HG02943 (cell line): ENCODE results near the gene FNIP1.
"Not testable (repeated sequence)": the region's sequence is repeated elsewhere in the genome, so short reads cannot be mapped to it uniquely, and the experiment has no call there.

Experiments used
- ATAC-seq: cut with Tn5 transposase; IDR thresholded peaks from one replicate; pipeline ENCODE4 v1.9.1; 2021; ENCODE audit warnings: mild to moderate bottlenecking, low read depth, moderate library complexity; ENCODE audit not compliant: unreplicated experiment

FNIP1 gene

DNA sequence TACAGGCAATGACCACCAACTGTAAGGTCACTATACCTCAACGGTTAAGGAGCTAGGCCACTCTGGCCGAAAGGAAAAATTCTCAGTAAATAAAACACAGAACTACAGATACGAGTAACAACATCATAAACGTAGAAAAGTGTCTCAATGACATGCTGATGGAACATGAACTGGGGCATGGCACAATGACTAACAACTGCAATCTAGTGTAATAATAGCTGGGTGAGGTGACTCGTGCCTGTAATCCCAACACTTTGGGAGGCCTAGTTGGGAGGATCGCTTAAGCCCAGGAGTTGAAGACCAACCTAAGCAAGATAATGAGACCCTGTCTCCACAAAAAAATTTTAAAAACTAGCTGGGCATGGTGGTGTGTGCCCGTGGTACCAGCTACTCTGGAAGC is 152.0 kb downstream of the FNIP1 start:
- no peak for ATAC-seq

DNA sequence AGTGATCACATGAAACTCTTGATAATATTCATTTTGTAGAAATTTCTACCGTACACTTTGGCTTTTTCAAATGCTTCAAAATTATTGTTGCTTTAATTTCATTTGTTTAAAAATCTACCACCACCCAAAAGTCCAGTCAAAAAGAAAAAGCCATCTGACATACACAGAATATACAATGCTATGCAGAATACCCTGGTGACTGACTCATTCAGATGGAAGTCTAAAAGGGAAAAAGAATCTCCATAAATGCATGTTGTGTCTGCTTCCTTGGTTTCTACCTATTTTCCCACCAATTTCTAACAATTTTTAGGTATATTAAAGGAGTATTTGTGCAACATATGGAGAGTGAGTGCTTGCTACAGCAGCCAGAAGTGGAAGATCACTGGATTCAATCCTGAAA is 152.4 kb downstream of the FNIP1 start:
- no peak for ATAC-seq

DNA sequence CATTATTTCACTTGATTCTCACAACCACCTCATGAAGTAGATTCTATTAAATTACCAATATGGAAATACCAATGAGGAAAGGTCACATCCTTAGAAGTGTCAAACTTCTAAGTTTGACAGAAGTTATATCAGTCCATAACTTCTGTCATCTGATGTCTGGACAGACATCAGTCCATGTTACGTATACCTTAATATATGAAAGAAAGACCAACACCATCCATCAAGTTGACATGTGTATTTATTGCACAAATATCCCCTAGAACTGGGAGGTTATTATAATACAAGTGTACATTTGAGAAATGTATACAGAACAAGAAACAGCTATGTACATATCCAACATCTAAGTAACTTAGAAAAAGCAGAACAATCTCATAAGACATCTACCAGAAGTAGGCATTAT is 155.3 kb downstream of the FNIP1 start:
- no peak for ATAC-seq

DNA sequence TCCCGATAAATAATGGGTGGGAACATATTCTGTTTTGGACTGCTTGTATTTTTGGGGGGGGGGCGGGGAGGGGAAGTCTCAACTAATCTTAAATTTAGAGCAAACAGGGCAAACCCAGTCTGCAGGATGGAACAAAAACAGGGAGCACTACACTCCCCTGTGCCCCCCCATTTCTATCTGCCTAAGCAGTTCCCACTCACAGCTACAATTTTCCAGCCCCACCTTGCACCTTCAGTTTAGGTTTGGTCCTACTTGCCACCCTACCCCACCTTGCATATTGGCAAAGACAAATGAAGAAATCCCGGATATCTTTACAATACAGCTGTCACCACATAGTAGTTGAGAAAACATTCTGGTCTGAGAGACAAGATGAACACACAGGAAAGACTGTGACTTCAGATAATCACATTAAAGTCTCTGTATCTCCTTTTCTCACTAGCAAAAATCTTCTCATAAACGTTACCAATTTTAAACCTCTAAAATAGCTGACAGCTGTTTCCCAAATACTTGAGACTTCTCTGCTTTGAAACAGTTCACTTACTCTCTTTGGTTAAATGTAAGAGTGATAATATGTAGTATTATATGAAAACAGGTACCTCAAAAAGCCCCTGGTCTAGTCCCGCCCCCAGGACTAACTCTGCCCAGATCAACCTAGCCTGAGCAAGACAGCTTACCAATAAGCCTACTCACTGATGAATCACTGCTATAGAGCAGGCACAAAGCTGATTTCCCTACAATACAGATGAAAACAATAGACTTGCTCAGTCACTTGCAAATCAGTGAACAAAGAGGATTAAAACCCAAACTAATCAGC is 156.6 kb downstream of the FNIP1 start:
- ATAC-seq = no peak

DNA sequence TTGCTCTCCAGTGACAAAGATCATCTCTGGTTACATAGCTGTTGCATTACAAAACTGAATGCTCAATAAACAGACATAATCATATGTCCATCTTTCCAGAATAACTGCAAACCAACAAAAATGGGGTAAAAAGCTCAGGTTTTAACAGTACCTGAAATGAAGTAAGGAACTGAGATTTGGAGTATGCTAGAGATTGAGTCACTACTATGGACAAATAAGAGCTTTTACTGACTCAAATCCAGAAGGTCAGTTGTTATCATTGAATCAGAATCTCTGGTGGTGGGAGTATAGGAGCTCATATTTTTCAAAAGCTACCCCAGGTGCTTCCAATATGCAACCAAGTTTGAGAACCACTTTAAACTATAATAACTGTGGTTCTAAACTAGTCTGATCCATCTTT is 157.7 kb downstream of the FNIP1 start:
- ATAC-seq = no peak

DNA sequence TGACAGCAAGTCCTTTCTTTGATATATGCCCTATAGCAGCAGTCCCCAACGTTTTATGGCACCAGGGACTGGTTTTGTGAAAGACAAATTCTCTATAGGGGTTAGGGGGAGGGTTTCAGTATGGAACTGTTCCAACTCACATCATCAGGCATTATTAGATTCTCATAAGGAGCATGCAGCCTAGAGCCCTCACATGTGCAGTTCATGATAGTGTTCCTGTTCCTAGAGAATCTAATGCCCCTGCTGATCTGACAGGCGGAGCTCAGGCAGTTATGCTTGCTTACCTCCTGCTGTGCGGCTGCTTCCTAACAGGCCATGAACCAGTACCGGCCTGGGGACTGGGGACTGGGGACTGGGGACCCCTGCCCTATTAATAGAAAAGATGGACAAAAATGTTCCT is 159.1 kb downstream of the FNIP1 start:
- no peak for ATAC-seq

DNA sequence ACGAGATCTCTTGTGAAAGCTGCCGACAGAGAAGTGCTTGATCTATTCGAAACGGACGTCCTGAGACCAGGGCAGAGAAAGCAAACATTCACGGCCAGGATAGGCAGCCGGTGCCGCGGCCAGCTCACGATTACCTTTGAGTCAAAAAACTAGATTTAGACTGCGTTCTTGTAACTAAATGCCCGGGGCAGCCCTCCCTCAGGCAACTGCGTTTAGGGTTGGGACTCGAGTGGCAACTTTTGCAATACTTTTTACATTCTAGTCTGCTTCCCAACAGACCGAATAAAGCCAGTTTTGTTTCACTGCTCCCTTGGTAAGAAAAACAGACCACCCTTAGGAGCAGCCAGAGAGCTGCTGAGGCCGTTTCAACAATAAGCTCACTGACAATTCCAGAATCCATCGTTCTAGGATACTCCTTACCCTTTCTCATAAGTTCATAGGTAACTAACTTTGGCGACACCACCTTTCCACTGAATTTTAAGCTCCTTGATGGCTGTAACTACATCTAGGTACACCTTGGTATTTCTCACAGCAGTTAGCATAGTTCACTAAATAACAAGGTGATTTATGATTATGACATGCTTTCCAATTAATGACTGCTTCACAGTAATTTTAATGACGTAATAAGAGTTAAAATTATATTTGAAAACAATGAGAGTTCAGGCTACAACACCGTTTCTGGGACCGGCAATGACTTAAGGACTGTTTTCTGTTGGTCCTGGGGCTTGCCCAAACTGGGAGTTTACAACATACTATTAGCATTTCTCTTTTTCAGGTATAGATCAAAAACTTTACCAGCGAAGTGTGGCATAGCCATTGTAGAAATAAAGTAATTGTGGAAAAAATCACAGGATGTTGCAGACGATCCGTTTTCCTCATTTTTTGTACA is 160.9 kb downstream of the FNIP1 start:
- peak; percentile 0 for ATAC-seq

DNA sequence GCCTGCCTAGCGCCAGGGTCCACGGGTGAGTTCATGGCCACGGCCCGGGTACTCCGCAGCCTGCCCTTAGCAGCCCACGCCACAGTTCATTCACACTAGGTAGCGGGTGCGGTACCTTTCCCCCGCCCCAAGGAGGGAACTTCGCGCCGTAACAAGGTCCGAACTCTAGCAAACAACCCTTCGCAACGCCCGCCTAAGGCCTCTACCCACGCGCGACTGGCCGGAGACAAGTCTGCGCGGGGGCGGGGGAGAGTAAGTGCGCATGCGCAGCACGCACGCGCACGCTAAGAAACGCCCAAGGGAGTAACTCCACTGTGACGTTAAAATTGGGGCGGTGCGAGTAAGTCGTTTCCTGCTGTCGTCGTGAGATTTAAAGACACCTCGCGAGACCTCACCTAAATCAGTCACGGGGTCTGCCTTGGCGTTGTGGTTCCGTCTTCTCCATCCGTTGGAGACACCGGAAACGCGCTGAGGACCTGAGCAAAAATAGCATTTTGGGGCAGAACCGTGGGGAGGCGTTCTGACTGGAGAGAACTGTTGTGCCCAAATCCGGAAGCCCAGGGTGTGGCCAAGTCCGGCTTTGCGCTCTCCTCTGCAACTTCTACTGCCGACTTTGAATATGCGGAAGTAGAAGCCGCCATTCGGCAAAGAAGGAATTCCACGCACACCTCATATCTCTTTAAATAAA is 161.7 kb downstream of the FNIP1 start, which contains the start of gene RAPGEF6:
Gene RAPGEF6, minus strand, starts transcription at position 234 of the 688 bp plus-strand sequence. Its CDS starts 199 bp downstream, at position 35.
- peak; percentile 90 for ATAC-seq

DNA sequence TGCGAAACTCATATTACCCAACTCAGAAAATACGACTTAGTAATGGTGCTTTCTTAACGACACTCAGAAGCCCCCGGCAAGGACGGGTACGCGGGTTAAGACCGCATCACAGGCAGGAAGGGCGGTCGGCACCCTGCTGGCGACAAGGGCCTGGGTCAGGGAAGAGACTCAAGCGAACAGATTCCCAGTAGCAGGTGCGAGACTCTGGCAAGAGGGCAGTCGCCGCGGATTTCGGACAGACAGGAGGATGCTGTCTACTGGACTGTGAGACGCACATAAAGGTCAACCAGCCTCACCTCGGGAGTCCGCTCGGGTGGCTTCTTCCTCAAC is 162.2 kb downstream of the FNIP1 start:
- peak; percentile 27 for ATAC-seq

DNA sequence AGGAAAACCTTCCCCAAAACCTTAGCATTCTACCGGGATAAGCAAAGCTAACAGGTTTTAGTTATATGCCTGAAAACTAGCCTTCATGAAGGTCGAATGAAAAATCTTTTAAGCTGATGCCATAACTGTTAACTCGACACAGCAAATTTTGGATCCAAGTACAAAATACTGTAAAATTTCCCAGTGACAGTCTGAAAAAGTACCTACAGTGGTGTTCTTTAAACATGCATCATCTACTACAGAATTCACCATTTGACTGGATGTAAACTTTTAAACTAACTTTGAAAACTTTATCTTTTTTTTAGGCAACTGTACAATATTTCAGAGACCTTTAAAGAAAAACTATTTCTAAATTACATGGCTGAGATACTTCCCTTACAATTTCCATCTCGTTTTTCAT is 162.6 kb downstream of the FNIP1 start:
- no peak for ATAC-seq

DNA sequence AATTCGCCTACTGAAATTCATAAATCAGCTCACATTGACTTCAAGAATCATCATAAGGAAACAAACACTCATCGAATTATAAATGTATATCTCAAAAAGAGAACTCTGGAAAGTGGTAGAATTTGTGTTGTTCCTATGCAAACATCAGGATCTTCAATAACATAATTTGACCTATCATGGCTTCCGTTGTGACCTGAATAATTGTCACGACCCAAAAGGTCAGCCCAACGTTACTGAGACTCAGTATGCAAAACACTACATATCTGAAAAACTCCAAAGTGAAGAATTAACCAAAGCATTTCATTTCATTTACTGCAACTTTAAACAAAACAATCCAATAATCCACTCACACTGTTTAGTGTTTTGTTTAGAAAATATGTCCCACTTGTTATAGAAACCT is 163.0 kb downstream of the FNIP1 start:
- ATAC-seq = no peak

DNA sequence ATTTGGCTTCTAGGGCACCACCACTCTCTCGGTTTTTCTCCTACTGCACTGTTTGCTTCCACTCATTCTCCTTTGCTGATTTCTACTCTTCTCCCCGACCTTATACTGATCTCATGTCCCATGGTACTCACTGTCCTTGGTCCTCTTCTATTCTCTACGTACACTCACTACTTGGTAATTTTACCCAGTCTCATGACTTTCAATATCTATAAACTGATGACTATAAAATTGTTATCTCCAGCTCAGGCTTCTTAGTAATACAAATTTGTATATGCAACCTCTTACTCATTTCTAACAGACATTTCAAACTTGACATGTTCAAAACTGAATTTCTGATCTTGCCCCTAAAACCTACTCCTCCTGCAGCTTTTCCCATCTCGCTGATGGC is 165.9 kb downstream of the FNIP1 start:
- no peak for ATAC-seq

DNA sequence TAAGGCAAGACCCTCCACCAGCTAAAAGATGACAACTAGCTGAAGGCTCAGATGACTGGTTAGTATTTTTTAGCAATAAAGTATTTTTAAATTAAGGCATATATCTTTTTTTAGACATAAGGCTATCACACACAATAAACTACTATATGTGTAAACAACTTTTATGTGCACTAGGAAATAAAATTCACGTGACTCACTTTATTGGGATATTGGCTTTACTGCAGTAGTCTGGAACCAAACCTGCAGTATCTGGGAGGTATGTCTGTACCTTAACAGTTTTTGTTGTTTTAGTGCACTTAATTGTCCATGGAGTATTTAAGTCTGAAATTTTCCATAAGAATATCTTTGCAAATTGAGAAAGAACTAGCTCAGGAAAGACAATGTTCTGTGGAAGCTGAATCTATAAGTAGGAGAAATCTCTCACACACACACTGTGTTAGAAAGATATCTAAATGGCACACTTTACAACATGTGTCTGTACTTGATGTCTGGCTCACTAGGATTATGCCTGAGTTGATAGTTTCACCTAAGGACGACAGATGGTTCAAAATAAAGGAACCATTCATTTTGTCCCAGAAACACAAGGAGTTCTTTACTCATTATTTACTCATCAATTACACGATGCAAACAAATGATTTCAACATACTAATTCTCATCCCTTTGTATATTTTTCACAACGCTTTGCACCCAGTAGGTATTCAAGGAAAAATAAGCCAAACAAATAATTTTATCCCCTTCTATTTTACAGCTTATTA is 166.4 kb downstream of the FNIP1 start:
- ATAC-seq = no peak

DNA sequence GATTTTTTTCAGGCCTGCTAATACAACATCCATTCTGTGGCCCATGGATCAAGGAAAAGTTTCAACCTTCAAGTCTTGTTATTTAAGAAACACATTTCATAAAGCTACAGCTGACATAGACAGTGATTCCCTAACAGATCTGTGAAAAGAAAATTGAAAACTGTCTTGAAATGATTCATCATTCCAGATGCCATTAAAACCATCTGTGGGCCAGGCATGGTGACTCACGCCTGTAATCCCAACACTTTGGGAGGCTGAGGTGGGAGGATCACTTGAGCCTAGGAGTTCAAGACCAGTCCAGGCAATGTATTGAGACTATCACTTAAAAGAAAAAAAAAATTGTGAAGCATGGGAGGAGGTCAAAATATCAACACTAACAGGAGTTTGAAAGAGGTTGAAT is 167.8 kb downstream of the FNIP1 start:
- ATAC-seq = no peak

DNA sequence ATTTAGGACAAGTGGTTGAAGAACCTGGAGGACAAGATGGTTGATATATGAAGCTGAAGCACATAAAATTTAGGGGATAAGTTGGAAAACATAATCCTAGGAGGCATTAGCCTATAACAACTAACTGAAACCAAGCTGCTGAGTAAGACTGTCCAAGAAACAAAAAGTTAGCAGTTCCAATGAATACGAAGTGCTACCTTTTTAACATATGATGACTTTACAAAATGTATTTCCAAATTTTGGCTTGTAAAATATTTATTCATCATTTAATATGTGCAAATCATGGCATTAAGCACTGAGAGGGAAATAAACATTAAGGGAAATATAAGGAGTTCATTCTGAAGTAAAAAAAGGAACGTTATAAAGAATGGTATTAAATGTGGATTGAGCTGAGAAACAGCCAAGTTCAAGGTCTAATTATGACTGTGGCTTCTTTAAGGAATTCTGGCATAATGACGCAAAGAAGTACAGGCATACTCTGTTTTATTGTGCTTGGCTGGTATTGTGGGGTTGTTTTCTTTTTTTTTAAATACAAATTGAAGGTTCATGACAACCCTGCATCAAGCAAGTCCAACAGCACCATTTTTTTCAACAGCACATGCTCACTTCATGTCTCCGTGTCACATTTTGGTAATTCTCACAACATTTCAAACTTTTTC is 169.5 kb downstream of the FNIP1 start:
- no peak for ATAC-seq

DNA sequence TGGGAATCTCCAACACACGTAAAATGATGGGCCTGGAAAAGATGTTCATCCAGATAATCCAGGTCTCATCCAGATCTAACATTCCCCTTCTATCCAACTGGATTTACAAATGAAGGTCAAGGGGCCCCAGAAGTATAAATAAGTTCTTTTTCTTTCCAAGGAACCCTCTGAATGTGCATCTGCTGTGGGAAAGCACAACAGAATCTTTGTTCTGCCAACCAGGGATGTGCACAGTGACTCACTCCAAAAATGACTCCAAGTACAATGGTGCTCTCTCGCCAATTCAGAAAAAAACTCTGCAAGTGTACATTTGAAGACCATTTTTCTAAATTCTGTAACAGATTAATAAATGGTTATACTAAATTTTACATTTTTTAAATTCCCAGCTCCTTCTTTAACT is 174.2 kb downstream of the FNIP1 start:
- ATAC-seq = no peak

DNA sequence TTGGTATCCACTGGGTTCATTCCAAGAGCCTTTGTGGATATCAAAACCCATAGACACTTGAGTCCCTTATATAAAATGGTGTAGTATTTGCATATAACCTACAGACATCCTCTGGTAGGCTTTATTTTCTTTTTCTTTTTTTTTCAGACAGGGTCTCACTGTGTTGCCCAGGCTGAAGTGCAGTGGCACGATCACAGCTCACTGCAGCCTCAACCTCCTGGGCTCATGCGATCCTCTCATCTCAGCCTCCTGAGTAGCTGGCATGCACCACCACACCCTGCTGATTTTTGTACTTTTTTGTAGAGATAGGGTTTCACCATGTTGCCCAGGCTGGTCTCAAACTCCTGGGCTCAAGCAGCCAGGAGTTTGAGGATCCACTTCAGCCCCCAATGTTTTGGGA is 175.7 kb downstream of the FNIP1 start:
- ATAC-seq = not testable (repeated sequence)

DNA sequence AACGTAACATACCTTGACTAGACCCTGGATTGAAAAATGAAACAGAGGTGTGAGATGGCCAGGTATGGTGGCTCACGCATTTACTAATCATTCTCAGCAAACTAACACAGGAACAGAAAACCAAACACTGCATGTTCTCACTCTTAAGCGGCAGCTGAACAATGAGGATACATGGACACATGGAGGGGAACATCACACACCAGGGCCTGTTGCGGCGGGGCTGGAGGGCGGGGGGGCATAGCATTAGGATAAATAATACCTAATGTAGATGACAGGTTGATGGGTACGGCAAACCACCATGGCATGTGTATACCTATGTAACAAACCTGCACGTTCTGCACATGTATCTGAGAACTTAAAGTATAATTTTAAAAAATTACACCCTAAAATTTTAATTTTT is 177.7 kb downstream of the FNIP1 start:
- ATAC-seq = no peak

DNA sequence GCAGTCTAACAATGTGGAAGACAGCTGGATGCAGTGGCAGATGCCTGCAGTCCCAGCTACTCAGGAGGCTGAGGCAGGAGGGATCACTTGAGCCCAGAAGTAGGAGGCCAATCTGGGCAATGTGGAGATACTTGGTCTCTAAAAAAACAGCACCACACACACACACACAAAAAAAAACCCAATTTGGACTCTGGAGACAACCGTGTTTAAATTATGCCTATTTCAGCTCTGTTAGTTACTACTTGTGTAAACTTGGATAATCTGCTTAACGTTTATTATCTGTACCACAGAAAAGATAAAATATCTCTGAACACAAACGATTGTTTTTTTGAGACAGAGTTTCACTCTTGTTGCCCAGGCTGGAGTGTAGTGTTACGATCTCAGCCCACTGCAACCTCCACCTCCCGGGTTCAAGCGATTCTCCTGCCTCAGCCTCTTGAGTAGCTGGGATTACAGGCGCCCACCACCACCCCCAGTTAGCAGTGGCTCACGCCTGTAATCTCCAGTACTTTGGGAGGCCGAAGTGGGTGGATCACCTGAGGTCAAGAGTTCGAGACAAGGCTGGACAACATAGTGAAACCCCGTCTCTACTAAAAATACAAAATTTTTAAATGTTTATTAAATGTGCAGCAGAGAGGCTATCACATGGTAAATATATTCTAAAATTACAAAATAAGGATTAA is 179.5 kb downstream of the FNIP1 start:
- ATAC-seq = no peak
